ENCODE data around the gene SPARC. TPM values are rescaled to one million over a fixed set of nuclear protein-coding genes. Genes with fewer than 3 reads are reported as not detected.
A peak's percentile ranks its signal among the peaks of the same experiment; 100 is the strongest.
"Not testable (repeated sequence)": the region's sequence is repeated elsewhere in the genome, so short reads cannot be mapped to it uniquely, and the experiment has no call there.

The SPARC gene
- total RNA-seq, 4 donors from 2014 or later = 918 to 2,129 (median 1,501) TPM

- no peak overlapping the region for H3K4me3 ChIP-seq
- peaks cover 0 to 22% (median 9%) of the 10 kb centered on the region in 4 donors for H3K4me1 ChIP-seq
- H3K36me3 ChIP-seq = no peaks in the 10 kb centered on the region
- no peaks in the 10 kb centered on the region for H3K27me3 ChIP-seq
- TF ChIP-seq EP300 (IDR thresholded peaks at IDR 0.05) (no peak), POLR2A (IDR thresholded peaks at IDR 0.05) (no peak)
- TF ChIP-seq, protein P1, sequence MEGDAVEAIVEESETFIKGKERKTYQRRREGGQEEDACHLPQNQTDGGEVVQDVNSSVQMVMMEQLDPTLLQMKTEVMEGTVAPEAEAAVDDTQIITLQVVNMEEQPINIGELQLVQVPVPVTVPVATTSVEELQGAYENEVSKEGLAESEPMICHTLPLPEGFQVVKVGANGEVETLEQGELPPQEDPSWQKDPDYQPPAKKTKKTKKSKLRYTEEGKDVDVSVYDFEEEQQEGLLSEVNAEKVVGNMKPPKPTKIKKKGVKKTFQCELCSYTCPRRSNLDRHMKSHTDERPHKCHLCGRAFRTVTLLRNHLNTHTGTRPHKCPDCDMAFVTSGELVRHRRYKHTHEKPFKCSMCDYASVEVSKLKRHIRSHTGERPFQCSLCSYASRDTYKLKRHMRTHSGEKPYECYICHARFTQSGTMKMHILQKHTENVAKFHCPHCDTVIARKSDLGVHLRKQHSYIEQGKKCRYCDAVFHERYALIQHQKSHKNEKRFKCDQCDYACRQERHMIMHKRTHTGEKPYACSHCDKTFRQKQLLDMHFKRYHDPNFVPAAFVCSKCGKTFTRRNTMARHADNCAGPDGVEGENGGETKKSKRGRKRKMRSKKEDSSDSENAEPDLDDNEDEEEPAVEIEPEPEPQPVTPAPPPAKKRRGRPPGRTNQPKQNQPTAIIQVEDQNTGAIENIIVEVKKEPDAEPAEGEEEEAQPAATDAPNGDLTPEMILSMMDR (IDR thresholded peaks at IDR 0.05) = no peak
- no peaks in the 10 kb centered on the region for H3K9me3 ChIP-seq
- WGBS, 2 donors = 62 to 68% methylated on average over 1 of the region's 1 CpG
- H3K27ac ChIP-seq = no peak overlapping the region
- DNase-seq (ENCODE audit: low spot score in 2 of 2) = no peak
Measured at GRCh38 chr5:151703780-151704179, 17.1 kb upstream of the SPARC start.

DNA sequence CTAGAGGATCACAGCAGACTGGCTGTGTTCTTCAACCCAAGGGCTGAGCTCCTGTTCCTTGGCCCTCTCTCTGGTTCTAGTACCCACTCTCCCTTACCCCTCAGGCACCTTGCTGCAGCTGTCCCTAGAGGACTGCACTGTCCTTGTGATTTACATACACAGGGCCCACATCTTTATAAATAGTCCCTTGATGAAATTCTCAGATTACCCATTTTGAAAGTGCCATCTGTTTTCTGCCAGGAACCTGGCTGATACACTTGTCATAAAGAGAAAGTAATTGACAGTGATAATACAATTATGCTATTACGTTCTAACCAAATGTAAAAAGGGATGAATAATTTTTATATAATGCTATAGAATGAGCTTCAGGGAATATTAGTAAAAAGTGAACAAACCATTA lies 16.5 kb upstream of the SPARC start:
- TF ChIP-seq, protein P1 (IDR thresholded peaks at IDR 0.05) = no peak
- no peak for TF ChIP-seq POLR2A (IDR thresholded peaks at IDR 0.05)
- no peak for TF ChIP-seq EP300 (IDR thresholded peaks at IDR 0.05)
- no peaks in the 10 kb centered on the region for H3K9me3 ChIP-seq
- DNase-seq (ENCODE audit: low spot score in 2 of 2) = no peak
- H3K4me1 ChIP-seq = peaks cover 0 to 27% (median 14%) of the 10 kb centered on the region in 4 donors
- no peaks in the 10 kb centered on the region for H3K27me3 ChIP-seq
- H3K4me3 ChIP-seq = no peak overlapping the region
- 67 to 79% methylated on average over 1 of the region's 1 CpG for WGBS, 2 donors
- no peaks in the 10 kb centered on the region for H3K36me3 ChIP-seq
- no peak overlapping the region for H3K27ac ChIP-seq

- Histone ChIP-seq H3K27me3 (no peaks in the 10 kb centered on the region), H3K36me3 (no peaks in the 10 kb centered on the region), H3K27ac (peak overlapping the region in 2 of 4 donors; percentile 93 to 96), H3K4me3 (no peak overlapping the region), H3K4me1 (peaks cover 0 to 51% (median 20%) of the 10 kb centered on the region in 4 donors), H3K9me3 (no peaks in the 10 kb centered on the region)
- DNase-seq (ENCODE audit: low spot score in 2 of 2) = no peak
- TF ChIP-seq EP300 (IDR thresholded peaks at IDR 0.05) (no peak), POLR2A (IDR thresholded peaks at IDR 0.05) (no peak)
- TF ChIP-seq, protein P1 (IDR thresholded peaks at IDR 0.05) = no peak
Measured at GRCh38 chr5:151700820-151701219, 14.1 kb upstream of the SPARC start.

GRCh38 chr5:151700296-151700695 lies 13.6 kb upstream of the SPARC start:
- Histone ChIP-seq H3K4me3 (no peak overlapping the region), H3K9me3 (no peaks in the 10 kb centered on the region), H3K4me1 (peaks cover 0 to 55% (median 22%) of the 10 kb centered on the region in 4 donors), H3K36me3 (no peaks in the 10 kb centered on the region), H3K27ac (peak overlapping the region in 2 of 4 donors; percentile 93 to 96), H3K27me3 (no peaks in the 10 kb centered on the region)
- no peak for DNase-seq (ENCODE audit: low spot score in 2 of 2)
- 36 to 48% methylated on average over 2 of the region's 2 CpGs for WGBS, 2 donors
- TF ChIP-seq POLR2A (IDR thresholded peaks at IDR 0.05) = no peak
- TF ChIP-seq EP300 (IDR thresholded peaks at IDR 0.05) = no peak

DNA sequence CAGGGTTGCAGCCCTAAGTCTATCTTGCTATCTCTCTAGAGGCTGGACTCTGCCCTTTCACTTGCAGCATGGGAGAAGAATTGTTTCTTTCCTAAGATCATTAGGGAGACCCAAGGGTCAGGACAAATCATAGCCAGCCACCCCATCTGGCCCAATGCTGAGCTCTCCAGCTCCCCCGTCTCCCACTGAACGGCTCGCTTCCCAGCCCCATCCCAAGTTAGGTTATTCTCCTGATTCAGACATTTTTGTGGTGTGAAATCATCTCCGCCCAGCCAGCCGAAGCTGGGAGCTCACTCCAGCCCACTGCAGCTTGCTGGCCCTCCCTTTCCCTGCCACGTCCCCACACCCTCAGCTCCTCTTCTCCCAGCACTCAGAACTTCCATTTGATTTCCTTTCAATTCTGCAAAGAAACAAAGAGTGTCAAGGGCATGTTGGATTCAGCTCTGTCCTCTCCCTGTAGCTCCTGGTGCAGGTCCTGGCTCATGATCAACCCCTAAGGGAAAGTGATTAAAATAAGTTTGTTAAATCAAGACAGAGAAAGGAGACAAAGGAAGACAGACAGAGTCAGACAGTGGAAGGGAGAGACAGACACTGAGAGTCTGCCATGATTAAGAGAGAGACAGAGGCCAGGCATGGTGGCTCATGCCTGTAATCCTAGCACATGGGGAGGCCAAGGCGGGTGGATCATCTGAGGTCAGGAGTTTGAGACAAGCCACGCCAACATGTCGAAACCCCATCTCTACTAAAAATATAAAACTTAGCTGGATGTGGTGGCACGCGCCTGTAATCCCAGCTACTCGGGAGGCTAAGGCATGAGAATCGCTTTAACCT lies 12.6 kb upstream of the SPARC start:
- Histone ChIP-seq H3K36me3 (no peaks in the 10 kb centered on the region), H3K4me1 (peaks cover 0 to 65% (median 27%) of the 10 kb centered on the region in 4 donors), H3K4me3 (peak overlapping the region in 1 of 4 donors; percentile 8), H3K27ac (peak overlapping the region; percentile 80 to 96 (median 87)), H3K27me3 (no peaks in the 10 kb centered on the region), H3K9me3 (no peaks in the 10 kb centered on the region)
- peak in 1 of 2 donors; percentile 45 for DNase-seq (ENCODE audit: low spot score in 2 of 2)
- WGBS, 2 donors = 41 to 46% methylated on average over 13 of the region's 13 CpGs
- peak in 1 of 2 donors; percentile 59 for TF ChIP-seq POLR2A (IDR thresholded peaks at IDR 0.05)
- peak; percentile 17 to 73 for TF ChIP-seq EP300 (IDR thresholded peaks at IDR 0.05)
- TF ChIP-seq, protein P1 (IDR thresholded peaks at IDR 0.05) = no peak

DNA sequence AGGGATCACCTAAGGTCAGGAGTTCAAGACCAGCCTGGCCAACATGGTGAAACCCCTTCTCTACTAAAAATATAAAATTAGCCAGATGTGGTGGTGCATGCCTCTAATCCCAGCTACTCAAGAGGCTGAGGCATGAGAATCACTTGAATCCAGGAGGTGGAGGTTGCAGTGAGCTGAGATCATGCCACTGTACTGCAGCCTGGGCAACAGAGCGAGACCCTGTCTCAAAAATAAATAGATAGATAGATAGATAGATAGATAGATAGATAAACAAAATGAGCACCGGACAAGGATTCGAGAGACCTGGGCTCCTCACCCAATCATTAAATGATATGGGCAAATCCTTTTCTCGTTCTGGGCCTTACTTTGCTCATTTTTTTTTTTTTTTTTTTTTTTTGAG lies 11.4 kb upstream of the SPARC start:
- H3K27me3 ChIP-seq; DNase-seq (ENCODE audit: low spot score in 2 of 2); H3K36me3 ChIP-seq; H3K4me3 ChIP-seq; H3K9me3 ChIP-seq: not testable (repeated sequence)
- WGBS, 2 donors = 85 to 90% methylated on average over 4 of the region's 4 CpGs
- peak overlapping the region; percentile 80 to 96 (median 89) for H3K27ac ChIP-seq
- peaks cover 0 to 76% (median 30%) of the 10 kb centered on the region in 4 donors for H3K4me1 ChIP-seq
